CD4-positive, alpha-beta T cell treated with Interleukin-15 for 4 hours (primary cell): ENCODE data around the gene CDKN2C.
"Not testable (repeated sequence)": the region's sequence is repeated elsewhere in the genome, so short reads cannot be mapped to it uniquely, and the experiment has no call there.

Experiments used
- DNase-seq: peaks from one replicate; pipeline ENCODE4 v3.0.0-alpha.2; 2020; ENCODE audit warnings: low spot score

The CDKN2C gene

GRCh38 chr1:50969611-50970508, at the start of gene CDKN2C:
CDKN2C (plus strand) TSS chr1:50970245; CDS start chr1:50970369, 124 bp downstream.
- DNase-seq = peak; percentile 59

- no peak for DNase-seq
Observed at GRCh38 chr1:50920409-50920808, 49.6 kb upstream of the CDKN2C start.

GRCh38 chr1:50921029-50921428, 49.0 kb upstream of the CDKN2C start:
- DNase-seq = no peak

- DNase-seq = no peak
Observed at GRCh38 chr1:50923564-50923963, 46.5 kb upstream of the CDKN2C start.

GRCh38 chr1:50929376-50929958, 40.6 kb upstream of the CDKN2C start:
- DNase-seq = peak; percentile 13

GRCh38 chr1:50930193-50930592, 39.9 kb upstream of the CDKN2C start:
- DNase-seq = no peak

- no peak for DNase-seq
Observed at GRCh38 chr1:50930965-50931737, 38.9 kb upstream of the CDKN2C start.

- DNase-seq = not testable (repeated sequence)
Observed at GRCh38 chr1:50932043-50932442, 38.0 kb upstream of the CDKN2C start.

GRCh38 chr1:50933770-50934169, 36.3 kb upstream of the CDKN2C start:
- not testable (repeated sequence) for DNase-seq

- no peak for DNase-seq
Observed at GRCh38 chr1:50934838-50935237, 35.2 kb upstream of the CDKN2C start.

- not testable (repeated sequence) for DNase-seq
Observed at GRCh38 chr1:50935276-50935675, 34.8 kb upstream of the CDKN2C start.

GRCh38 chr1:50936321-50936720, 33.7 kb upstream of the CDKN2C start:
- no peak for DNase-seq

- DNase-seq = no peak
Observed at GRCh38 chr1:50940291-50940690, 29.8 kb upstream of the CDKN2C start.

- DNase-seq = no peak
Observed at GRCh38 chr1:50942334-50942733, 27.7 kb upstream of the CDKN2C start.

GRCh38 chr1:50949286-50949982, 20.6 kb upstream of the CDKN2C start:
- DNase-seq = no peak

- DNase-seq = no peak
Observed at GRCh38 chr1:50950396-50950795, 19.6 kb upstream of the CDKN2C start.

- DNase-seq = not testable (repeated sequence)
Observed at GRCh38 chr1:50952566-50952965, 17.5 kb upstream of the CDKN2C start.

- no peak for DNase-seq
Observed at GRCh38 chr1:50955116-50955515, 14.9 kb upstream of the CDKN2C start.

- peak; percentile 27 for DNase-seq
Observed at GRCh38 chr1:50959303-50959912, 10.6 kb upstream of the CDKN2C start.

- DNase-seq = peak; percentile 98
Observed at GRCh38 chr1:50959913-50960844, 9.9 kb upstream of the CDKN2C start, which contains the start of gene FAF1. FAF1 (minus strand) TSS chr1:50960267; CDS start chr1:50959811, 456 bp downstream.
